ENCODE measurements around the gene CIAO2A. TPM values are rescaled to one million over a fixed set of nuclear protein-coding genes. Genes with fewer than 3 reads are reported as not detected.
A peak's percentile ranks its signal among the peaks of the same experiment; 100 is the strongest.
"Not testable (repeated sequence)": the region's sequence is repeated elsewhere in the genome, so short reads cannot be mapped to it uniquely, and the experiment has no call there.

Gene CIAO2A
- total RNA-seq, 2 donors from 2014 or later: 43.6 to 73.7 TPM

GRCh38 chr15:64130159-64130558 lies 36.5 kb upstream of the CIAO2A start:
- Histone ChIP-seq H3K4me1 (peaks cover 0 to 27% of the 10 kb centered on the region in 2 donors), H3K9me3 (no peaks in the 10 kb centered on the region), H3K36me3 (peaks cover 87% of the 10 kb centered on the region), H3K4me3 (no peak overlapping the region), H3K27me3 (no peaks in the 10 kb centered on the region), H3K27ac (no peak overlapping the region)
- no peak for TF ChIP-seq CTCF (IDR thresholded peaks at IDR 0.05)
- no peak for DNase-seq (ENCODE audit: low spot score)

GRCh38 chr15:64127521-64128270 lies 34.1 kb upstream of the CIAO2A start:
- H3K4me1 ChIP-seq: peaks cover 0 to 10% of the 10 kb centered on the region in 2 donors
- no peaks in the 10 kb centered on the region for H3K9me3 ChIP-seq
- H3K36me3 ChIP-seq: peaks cover 86% of the 10 kb centered on the region
- no peak for DNase-seq (ENCODE audit: low spot score)
- TF ChIP-seq CTCF (IDR thresholded peaks at IDR 0.05): no peak
- peak overlapping the region in 1 of 2 donors; percentile 17 for H3K27ac ChIP-seq
- H3K4me3 ChIP-seq: no peak overlapping the region
- no peaks in the 10 kb centered on the region for H3K27me3 ChIP-seq

GRCh38 chr15:64125978-64126377 lies 32.3 kb upstream of the CIAO2A start:
- DNase-seq (ENCODE audit: low spot score): no peak
- H3K4me1 ChIP-seq: no peaks in the 10 kb centered on the region
- no peak overlapping the region for H3K4me3 ChIP-seq
- TF ChIP-seq CTCF (IDR thresholded peaks at IDR 0.05): no peak
- no peak overlapping the region for H3K27ac ChIP-seq
- H3K36me3 ChIP-seq: peaks cover 80% of the 10 kb centered on the region
- no peaks in the 10 kb centered on the region for H3K9me3 ChIP-seq
- no peaks in the 10 kb centered on the region for H3K27me3 ChIP-seq

GRCh38 chr15:64122936-64123351 lies 29.3 kb upstream of the CIAO2A start:
- H3K27ac ChIP-seq: no peak overlapping the region
- DNase-seq (ENCODE audit: low spot score): no peak
- TF ChIP-seq CTCF (IDR thresholded peaks at IDR 0.05): no peak
- H3K9me3 ChIP-seq: no peaks in the 10 kb centered on the region
- no peak overlapping the region for H3K4me3 ChIP-seq
- peaks cover 0 to under 1% of the 10 kb centered on the region in 2 donors for H3K4me1 ChIP-seq
- peaks cover 78% of the 10 kb centered on the region for H3K36me3 ChIP-seq
- H3K27me3 ChIP-seq: no peaks in the 10 kb centered on the region

GRCh38 chr15:64122444-64122843 lies 28.8 kb upstream of the CIAO2A start:
- Histone ChIP-seq H3K4me1 (peaks cover 0 to 6% of the 10 kb centered on the region in 2 donors), H3K36me3 (peaks cover 77% of the 10 kb centered on the region), H3K4me3 (no peak overlapping the region), H3K27ac (no peak overlapping the region), H3K9me3 (no peaks in the 10 kb centered on the region), H3K27me3 (no peaks in the 10 kb centered on the region)
- no peak for TF ChIP-seq CTCF (IDR thresholded peaks at IDR 0.05)
- no peak for DNase-seq (ENCODE audit: low spot score)

GRCh38 chr15:64121614-64122013 lies 28.0 kb upstream of the CIAO2A start:
- H3K27ac ChIP-seq: no peak overlapping the region
- H3K9me3 ChIP-seq: no peaks in the 10 kb centered on the region
- no peak overlapping the region for H3K4me3 ChIP-seq
- peaks cover 0 to 7% of the 10 kb centered on the region in 2 donors for H3K4me1 ChIP-seq
- H3K27me3 ChIP-seq: no peaks in the 10 kb centered on the region
- no peak for DNase-seq (ENCODE audit: low spot score)
- peaks cover 76% of the 10 kb centered on the region for H3K36me3 ChIP-seq
- no peak for TF ChIP-seq CTCF (IDR thresholded peaks at IDR 0.05)

- not testable (repeated sequence) for DNase-seq (ENCODE audit: low spot score); H3K4me3 ChIP-seq; H3K27ac ChIP-seq; H3K9me3 ChIP-seq; H3K27me3 ChIP-seq; H3K4me1 ChIP-seq
- H3K36me3 ChIP-seq: peaks cover 79% of the 10 kb centered on the region
Measured at GRCh38 chr15:64120322-64120721, 26.7 kb upstream of the CIAO2A start.

Data from right atrium auricular region (tissue), 2 donors.